SHP77 treated with DMSO at 0.1 percent for 48 hours (cell line): ENCODE measurements around the gene CCDC80.

Experiments used
- DNase-seq: peaks from one replicate; lab custom pipeline; 2025; lab: John Stamatoyannopoulos, UW

Gene CCDC80

DNA sequence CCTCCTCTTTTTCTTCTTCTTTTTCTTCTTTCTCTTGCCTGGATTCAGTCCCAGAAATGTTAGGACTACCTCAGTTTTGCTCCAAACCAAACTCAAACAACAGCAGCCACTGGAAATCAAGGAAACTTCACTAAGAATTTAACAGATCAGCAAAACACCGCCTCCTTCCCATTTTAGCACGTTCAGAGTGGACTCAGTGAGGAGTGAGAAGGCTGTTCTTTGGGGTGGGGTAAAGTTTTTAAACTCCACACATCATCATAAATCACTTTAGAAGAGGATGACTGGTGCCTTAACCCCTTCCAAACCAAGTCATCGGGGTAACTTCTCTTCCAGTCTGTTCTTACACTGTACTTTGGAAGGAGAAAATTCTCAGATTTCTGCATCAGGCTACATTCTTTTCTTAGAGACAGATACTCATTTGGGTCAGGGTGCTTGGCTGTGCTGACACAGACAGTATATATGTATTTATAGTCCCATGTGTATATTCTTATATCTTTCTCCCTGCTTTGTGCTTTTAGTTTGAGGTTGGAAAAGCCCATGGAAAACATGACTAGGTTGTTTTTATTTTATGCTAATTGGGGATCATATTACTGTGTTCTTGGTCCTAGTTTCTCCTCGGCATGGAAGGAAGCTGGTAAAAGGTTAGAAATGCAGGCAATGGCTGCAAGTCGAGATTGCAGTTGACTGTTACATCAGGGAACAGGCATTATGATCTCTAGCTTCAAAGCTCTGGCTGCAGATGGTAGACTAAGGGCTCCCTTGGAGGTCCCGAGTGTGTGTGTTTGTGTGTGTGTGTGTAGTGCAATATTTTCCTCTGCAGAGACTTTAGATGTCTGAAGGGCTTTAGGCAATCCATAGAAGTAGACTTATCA lies at the start of gene CCDC80:
TSS of gene CCDC80 (minus strand) at position 214 of the 872 bp plus-strand sequence. CDS start 1,238 bp downstream, outside the sequence.
- DNase-seq, result peak; percentile 54

DNA sequence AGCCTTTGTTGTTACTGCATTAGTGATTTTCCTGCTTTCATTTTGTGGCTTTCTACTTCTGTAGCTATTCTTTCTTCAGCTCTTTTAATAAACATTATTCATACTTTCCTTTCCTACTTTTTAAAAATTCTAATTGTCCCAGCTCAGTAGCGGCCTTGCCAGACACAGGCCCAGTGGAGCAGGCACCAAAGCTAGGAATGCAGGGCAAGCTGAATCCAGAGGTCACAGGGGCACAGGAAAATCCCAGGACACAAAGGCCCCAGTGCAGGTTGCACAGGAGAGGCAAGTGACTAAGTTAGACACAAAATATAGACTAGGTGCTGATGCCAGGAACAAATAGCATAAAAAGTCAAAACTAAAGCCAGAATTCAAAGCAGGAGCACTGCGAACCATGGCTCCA lies 49.0 kb upstream of the CCDC80 start:
- no peak for DNase-seq

DNA sequence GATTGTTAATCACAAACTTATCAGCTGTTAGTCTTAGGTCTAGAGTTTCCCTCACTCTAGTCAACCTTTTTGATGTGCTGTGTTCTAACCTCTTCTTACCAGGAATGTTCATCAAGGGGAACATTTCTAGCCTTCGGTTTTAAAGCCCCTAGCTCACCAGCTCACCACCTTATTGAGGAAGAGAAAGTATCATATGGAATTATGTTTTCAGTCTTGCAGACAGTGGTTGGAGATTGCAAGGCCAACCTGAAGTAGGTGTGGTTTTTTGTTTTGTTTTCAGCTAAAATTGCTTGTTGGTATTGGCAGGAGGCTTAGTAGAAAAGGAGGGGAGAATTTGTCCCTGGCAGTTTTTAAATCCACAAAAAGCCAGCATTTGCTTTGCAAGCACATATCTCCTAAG lies 48.4 kb upstream of the CCDC80 start:
- DNase-seq, result no peak

- DNase-seq, result no peak
These were observed 47.9 kb upstream of the CCDC80 start for GRCh38 chr3:112688819-112689218.

GRCh38 chr3:112688085-112688769 lies 47.3 kb upstream of the CCDC80 start:
- DNase-seq, result no peak

GRCh38 chr3:112687616-112688015 lies 46.7 kb upstream of the CCDC80 start:
- DNase-seq, result no peak

GRCh38 chr3:112687211-112687610 lies 46.3 kb upstream of the CCDC80 start:
- no peak for DNase-seq

- no peak for DNase-seq
These were observed 45.2 kb upstream of the CCDC80 start for GRCh38 chr3:112685956-112686799.

DNA sequence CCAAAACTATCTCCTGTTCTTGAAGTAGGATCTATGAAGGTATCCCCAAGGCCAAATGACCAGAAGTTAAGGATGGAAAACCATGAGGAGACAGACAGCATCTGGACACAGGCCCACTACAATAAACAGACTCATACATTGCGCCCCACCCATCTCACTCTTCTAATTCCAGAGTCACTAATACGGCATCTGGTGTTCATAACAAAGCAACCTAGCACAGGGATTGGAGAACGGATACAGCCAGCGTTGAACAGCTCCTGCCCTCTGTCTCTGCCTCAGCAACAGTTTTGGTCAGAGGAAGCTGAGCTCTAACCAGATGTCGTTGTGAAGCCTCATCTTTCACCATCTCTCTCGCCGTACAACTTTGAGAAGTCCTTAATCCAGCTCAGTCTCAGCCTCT lies 44.5 kb upstream of the CCDC80 start:
- no peak for DNase-seq

- DNase-seq, result no peak
These were observed 41.4 kb upstream of the CCDC80 start for GRCh38 chr3:112682361-112682760.

GRCh38 chr3:112681822-112682325 lies 40.9 kb upstream of the CCDC80 start:
- DNase-seq, result no peak

DNA sequence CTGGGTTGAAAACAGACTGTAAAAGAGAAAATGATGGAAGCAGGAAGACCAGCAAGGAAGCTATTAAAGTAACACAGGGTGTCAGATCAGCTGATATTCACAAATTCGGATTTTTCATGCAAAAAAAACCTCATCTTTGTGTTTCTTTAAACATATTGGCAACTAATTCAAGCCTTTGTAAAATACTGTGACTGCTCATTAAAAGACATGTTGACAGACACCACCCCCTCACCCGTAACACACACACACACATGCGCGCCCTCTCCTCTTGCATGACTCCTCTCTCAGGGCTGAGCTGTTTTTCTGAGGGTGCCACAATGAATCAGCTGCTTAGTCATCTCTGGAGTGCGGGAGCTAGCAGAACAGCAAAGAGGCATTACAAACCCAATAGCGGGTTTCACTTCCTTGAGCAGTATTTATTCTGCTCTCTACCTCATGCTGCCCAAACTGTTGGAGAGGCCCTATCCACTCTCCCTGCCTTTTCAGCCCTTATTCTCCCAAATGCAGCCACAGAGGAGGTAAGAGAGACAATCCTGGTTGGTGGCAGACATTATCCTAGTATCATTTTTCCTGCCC lies 35.8 kb upstream of the CCDC80 start:
- DNase-seq, result peak; percentile 45

- DNase-seq, result no peak
These were observed 35.1 kb upstream of the CCDC80 start for GRCh38 chr3:112675943-112676535.

DNA sequence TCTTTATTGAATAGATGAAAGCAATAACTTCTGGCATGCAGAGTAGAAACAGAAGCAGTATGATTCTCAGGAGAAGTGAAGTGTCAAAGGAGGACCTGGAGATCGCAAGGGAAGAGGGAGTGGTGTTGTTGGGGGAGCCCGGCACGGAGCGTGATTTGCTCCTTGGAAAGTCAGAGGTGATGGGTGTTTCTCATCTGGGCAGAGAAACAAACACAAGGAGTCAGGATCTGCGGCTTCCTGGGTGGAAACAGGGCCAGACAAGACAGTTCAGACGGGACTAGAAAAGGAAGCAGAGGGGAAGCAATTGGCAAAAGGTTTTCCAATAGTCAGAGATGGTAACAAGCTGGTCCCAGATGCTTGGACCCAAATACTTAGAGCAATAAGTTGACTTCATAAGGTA lies 34.4 kb upstream of the CCDC80 start:
- DNase-seq, result no peak

DNA sequence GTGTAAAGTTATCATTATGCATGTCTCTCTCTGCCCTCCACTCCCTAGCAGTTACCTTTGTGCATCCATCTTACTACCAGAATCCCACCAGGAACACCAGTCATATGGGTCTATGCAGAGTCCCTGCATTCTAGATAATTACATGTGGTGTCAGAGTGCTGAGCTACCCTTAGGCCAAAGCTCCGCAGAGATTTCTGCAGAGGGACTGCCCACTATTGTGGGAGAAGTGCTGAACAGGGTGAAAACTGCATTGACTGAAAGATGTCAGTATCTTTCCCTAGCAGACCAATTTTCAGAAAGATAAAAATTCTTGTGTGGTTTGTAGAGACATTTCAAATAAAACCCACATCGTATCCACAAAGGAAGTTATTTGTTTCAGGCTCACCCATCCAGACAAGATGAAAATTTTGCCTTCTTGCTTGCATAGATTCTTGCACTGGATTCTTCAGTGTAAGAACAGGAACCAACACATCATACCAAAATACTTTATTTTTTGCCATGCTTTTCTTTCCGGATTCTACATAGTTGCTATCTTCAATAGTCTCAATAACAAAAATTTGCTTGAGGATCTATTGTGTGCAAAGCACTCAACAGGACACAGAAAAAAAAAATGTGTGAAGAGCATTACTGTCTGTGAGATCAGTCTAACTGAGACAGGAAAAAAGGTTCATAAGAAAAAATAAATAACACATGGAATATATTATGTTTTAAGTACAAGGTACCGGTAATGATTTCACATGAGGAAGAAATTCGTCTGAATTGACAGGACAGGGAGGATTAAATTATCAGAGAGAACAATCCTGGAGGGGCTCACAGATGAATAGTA lies 32.0 kb upstream of the CCDC80 start:
- no peak for DNase-seq

DNA sequence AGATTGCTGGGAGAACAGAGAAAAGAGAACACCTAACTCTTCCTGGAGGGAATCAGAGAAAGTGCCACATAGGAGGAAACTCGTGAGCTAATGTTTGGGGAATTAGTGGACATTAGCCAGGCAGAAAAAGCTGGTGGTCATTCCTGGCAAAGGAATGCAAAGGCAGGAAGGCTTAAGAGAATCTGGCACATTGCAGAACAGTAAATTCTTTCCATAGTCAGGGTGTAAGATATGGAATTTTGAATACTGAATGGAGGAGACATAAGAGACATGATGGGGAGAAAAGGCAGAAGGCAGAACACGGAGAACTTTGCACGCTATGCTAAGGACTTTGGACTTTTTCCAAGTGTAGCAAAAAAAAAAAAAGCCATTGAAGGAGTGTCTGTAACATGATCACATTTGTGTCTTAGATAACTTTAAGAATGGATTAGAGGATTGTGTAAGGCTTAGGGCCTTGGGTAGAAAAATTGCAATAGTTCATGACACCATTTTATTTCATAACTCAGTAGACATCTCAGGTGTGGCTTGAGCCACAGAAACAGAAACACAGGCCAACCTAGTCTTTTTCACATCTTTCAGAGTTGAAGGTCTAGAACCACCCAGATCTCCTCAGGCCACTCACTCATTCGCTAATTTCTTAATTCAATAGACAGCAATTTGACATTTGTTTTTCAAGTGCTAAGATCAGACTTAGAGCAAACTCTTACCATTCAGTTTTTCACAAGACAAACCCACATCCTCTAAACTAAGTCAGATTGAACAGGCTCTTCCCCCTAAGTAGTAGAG lies 31.2 kb upstream of the CCDC80 start:
- no peak for DNase-seq

DNA sequence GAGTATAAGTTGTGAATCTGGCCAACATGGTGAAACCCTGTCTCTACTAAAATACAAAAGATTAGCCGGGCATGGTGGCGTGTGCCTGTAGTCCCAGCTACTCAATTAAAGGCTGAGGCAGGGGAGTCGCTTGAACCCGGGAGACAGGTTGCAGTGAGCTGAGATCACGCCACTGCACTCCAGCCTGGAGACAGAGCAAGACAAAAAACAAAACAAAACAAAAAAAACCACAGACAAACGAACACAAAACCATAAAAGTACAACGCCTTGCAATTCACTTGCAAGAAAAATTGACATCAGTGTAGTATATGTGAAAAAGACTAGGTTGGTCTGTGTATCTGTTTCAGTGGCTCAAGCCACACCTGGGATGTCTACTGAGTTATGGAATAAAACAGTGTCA lies 29.9 kb upstream of the CCDC80 start:
- no peak for DNase-seq

GRCh38 chr3:112667599-112667998 lies 26.7 kb upstream of the CCDC80 start:
- DNase-seq, result no peak

- peak; percentile 7 for DNase-seq
These were observed 24.1 kb upstream of the CCDC80 start for GRCh38 chr3:112665009-112665408.

DNA sequence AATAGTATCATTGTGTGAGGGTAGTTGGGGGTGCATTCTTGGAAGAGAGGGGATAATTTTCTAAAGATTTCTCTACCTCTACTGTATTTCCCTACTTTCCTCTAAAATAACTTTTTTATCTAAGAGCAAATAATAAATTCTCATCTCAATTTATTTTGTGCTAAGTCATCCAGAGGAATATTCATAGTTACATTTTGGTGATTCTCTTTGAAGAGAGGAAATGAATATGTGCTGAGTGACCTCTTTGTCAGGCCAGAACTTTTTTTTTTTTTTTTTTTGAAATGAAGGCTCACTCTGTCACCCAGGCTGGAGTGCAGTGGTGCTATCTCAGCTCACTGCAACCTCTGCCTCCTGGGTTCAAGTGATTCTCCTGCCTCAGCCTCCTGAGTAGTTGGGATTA lies 15.1 kb upstream of the CCDC80 start:
- DNase-seq, result no peak
